ENCODE measurements around the gene CTNNA3.

The CTNNA3 gene

GRCh38 chr10:66284621-66285020, 1411.4 kb downstream of the CTNNA3 start:
- H3K9me3 ChIP-seq (ENCODE audit: control insufficient read depth, low read length) = no peaks in the 10 kb centered on the region
- H3K36me3 ChIP-seq (ENCODE audit: control insufficient read depth, insufficient read depth, low read length) = no peaks in the 10 kb centered on the region
- no peak overlapping the region for H3K4me3 ChIP-seq (ENCODE audit: extremely low read depth, insufficient read depth, low read length, poor library complexity, severe bottlenecking)
- no peaks in the 10 kb centered on the region for H3K4me1 ChIP-seq (ENCODE audit: control insufficient read depth, insufficient read depth, low read length, poor library complexity, severe bottlenecking)
- H3K27ac ChIP-seq (ENCODE audit: low read depth, low read length, severe bottlenecking) = no peak overlapping the region

DNA sequence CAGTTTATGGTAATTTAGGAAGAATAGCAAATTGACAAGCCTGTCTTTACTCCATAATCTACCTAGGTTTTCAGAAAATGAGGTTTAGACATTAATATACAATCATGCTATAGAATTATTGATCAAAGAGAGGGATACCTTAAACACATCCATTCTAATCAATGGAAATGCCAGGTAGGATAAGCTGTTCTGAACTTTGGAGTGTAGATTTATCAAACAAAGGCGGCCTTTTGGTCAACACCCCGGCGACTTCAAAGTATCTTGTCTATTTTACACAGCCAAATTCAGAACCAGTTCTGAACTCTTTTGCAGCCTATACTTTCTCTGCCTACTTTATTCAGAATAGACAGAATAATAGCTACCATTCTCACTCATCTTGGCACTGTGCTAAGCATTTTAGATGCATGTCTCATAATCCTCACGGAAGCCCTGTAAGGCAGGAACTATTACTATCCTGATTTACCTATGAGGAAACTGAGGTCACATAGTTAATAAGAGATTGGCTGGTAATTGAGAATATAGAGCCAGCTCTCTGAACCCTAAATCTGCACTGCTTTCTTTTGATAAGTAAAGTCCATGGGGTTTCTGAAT, 1412.0 kb downstream of the CTNNA3 start:
- H3K4me1 ChIP-seq (ENCODE audit: control insufficient read depth, insufficient read depth, low read length, poor library complexity, severe bottlenecking) = no peaks in the 10 kb centered on the region
- no peak overlapping the region for H3K4me3 ChIP-seq (ENCODE audit: extremely low read depth, insufficient read depth, low read length, poor library complexity, severe bottlenecking)
- WGBS, 2 experiments (ENCODE audit: insufficient coverage in 2 of 2) = 88 to 94% methylated on average over 3 of the region's 4 CpGs
- no peaks in the 10 kb centered on the region for H3K36me3 ChIP-seq (ENCODE audit: control insufficient read depth, insufficient read depth, low read length)
- H3K27ac ChIP-seq (ENCODE audit: low read depth, low read length, severe bottlenecking) = no peak overlapping the region
- no peaks in the 10 kb centered on the region for H3K9me3 ChIP-seq (ENCODE audit: control insufficient read depth, low read length)

DNA sequence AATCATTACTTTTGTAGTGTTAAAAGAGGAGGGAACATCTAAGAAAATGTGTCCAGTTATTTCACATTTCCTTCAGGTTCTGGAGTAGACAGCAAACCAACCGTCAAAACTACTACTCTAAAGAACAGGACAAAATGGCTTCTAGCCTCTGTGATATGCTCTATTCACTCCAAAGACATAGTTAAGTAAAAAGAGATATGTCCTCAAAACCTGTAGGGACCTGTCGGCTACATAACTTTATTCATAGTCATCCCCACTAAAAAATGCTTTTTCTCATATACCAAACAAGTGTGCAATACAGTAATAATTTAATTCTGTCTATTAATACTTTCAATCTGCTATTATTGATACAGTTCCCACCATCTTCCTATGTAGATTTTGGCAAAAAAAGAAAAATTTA, 1412.9 kb downstream of the CTNNA3 start:
- no peaks in the 10 kb centered on the region for H3K4me1 ChIP-seq (ENCODE audit: control insufficient read depth, insufficient read depth, low read length, poor library complexity, severe bottlenecking)
- no peaks in the 10 kb centered on the region for H3K9me3 ChIP-seq (ENCODE audit: control insufficient read depth, low read length)
- H3K36me3 ChIP-seq (ENCODE audit: control insufficient read depth, insufficient read depth, low read length) = no peaks in the 10 kb centered on the region
- no CpG with 5 or more reads among the region's 2 CpGs for WGBS, 2 experiments (ENCODE audit: insufficient coverage in 2 of 2)
- H3K27ac ChIP-seq (ENCODE audit: low read depth, low read length, severe bottlenecking) = no peak overlapping the region
- no peak overlapping the region for H3K4me3 ChIP-seq (ENCODE audit: extremely low read depth, insufficient read depth, low read length, poor library complexity, severe bottlenecking)

DNA sequence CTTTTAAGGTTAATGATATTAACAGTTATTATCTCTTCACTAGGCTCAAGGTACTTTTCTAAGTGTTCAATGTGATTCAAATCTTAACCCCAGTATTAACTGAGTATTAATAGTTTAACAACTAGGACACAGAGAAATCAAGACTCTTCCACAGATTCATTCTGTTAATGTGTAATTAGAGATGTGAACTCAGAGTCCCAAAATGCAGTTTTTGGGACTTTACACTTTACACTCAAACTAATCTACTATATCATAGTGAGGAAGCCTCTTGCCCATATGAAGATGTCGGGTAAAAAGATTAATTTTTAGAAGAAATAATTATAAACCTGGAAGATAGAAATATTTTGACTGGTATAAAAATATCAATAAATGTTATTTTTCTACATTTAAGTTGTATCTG, 1414.7 kb downstream of the CTNNA3 start:
- no peaks in the 10 kb centered on the region for H3K9me3 ChIP-seq (ENCODE audit: control insufficient read depth, low read length)
- H3K36me3 ChIP-seq (ENCODE audit: control insufficient read depth, insufficient read depth, low read length) = no peaks in the 10 kb centered on the region
- no peak overlapping the region for H3K27ac ChIP-seq (ENCODE audit: low read depth, low read length, severe bottlenecking)
- H3K4me1 ChIP-seq (ENCODE audit: control insufficient read depth, insufficient read depth, low read length, poor library complexity, severe bottlenecking) = no peaks in the 10 kb centered on the region
- H3K4me3 ChIP-seq (ENCODE audit: extremely low read depth, insufficient read depth, low read length, poor library complexity, severe bottlenecking) = no peak overlapping the region
- WGBS, 2 experiments (ENCODE audit: insufficient coverage in 2 of 2) = no CpG with 5 or more reads among the region's 1 CpG

DNA sequence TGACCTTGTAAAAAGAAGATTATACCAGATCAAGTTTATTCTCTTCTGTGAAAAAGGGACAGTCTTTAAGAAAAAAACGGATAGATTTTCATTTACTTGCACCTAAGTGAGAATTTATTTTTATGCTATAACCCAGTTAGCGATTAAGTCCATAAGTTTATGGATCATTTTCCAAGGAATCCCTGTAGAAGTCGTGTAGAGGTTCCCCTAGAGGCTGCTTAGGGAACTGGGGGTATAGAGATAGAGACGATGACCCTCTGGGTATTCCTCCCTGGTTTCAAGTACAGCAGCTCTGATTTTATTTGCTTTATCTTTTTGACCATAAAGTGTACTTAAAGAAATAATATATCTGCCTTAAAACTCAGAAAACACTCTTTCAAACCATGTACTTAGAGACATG, 1418.5 kb downstream of the CTNNA3 start:
- Histone ChIP-seq H3K9me3 (ENCODE audit: control insufficient read depth, low read length) (no peaks in the 10 kb centered on the region), H3K4me3 (ENCODE audit: extremely low read depth, insufficient read depth, low read length, poor library complexity, severe bottlenecking) (no peak overlapping the region), H3K4me1 (ENCODE audit: control insufficient read depth, insufficient read depth, low read length, poor library complexity, severe bottlenecking) (no peaks in the 10 kb centered on the region), H3K27ac (ENCODE audit: low read depth, low read length, severe bottlenecking) (no peak overlapping the region), H3K36me3 (ENCODE audit: control insufficient read depth, insufficient read depth, low read length) (no peaks in the 10 kb centered on the region)
- 52% methylated on average over 3 of the region's 4 CpGs; no CpG with 5 or more reads in 1 of the 2 experiments for WGBS, 2 experiments (ENCODE audit: insufficient coverage in 2 of 2)

DNA sequence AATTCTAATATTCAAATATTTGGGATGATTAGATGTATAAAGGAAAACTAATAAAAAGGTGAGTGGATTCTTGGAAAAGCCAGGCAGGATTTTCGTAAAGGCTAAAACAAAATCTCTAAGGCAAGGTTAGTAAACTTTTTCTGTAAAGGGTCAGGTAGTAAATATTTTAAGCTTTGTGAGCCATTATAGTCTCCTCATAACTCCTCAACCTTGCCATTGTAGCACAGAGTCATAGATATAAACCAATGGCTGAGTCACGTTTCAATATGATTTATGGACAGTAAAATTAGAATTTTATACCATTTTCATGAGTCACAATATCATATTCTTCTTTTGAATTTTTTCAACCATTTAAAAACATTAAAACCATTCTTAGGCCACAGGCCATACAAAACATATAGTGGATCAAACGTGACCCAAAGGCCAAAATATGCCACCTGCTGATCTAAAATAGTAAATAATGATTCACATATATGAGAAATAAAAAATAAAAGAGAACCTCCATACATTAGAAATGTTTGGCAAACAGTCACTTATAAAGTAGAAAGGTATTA, 1422.0 kb downstream of the CTNNA3 start:
- Histone ChIP-seq H3K36me3 (ENCODE audit: control insufficient read depth, insufficient read depth, low read length) (no peaks in the 10 kb centered on the region), H3K9me3 (ENCODE audit: control insufficient read depth, low read length) (no peaks in the 10 kb centered on the region), H3K27ac (ENCODE audit: low read depth, low read length, severe bottlenecking) (no peak overlapping the region), H3K4me1 (ENCODE audit: control insufficient read depth, insufficient read depth, low read length, poor library complexity, severe bottlenecking) (no peaks in the 10 kb centered on the region), H3K4me3 (ENCODE audit: extremely low read depth, insufficient read depth, low read length, poor library complexity, severe bottlenecking) (no peak overlapping the region)
- 83 to 100% methylated on average over 1 of the region's 3 CpGs for WGBS, 2 experiments (ENCODE audit: insufficient coverage in 2 of 2)

DNA sequence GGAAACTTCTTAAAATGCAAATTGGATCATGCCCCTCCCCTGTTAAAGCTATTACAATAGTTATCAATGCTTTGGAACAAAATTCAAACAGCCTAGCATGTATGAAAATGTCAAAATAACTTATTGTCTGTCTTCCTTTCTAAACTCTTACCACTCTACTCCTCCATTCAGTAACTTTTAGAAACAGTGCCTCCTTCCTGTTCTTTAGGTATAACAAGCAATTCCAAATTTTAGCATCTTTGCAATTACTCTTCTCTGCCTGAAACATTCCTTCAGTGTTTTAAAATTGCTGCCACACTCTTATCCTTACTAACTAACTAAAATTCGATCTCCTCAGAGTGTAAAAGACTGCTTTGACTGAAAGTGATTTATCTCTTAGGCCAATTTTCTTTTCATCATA, 1430.6 kb downstream of the CTNNA3 start:
- Histone ChIP-seq H3K9me3 (ENCODE audit: control insufficient read depth, low read length) (no peaks in the 10 kb centered on the region), H3K27ac (ENCODE audit: low read depth, low read length, severe bottlenecking) (no peak overlapping the region), H3K36me3 (ENCODE audit: control insufficient read depth, insufficient read depth, low read length) (no peaks in the 10 kb centered on the region), H3K4me1 (ENCODE audit: control insufficient read depth, insufficient read depth, low read length, poor library complexity, severe bottlenecking) (no peaks in the 10 kb centered on the region), H3K4me3 (ENCODE audit: extremely low read depth, insufficient read depth, low read length, poor library complexity, severe bottlenecking) (no peak overlapping the region)
- 86% methylated on average over 1 of the region's 1 CpG; no CpG with 5 or more reads in 1 of the 2 experiments for whole genome bisulfite sequencing, 2 experiments (ENCODE audit: insufficient coverage in 2 of 2)

DNA sequence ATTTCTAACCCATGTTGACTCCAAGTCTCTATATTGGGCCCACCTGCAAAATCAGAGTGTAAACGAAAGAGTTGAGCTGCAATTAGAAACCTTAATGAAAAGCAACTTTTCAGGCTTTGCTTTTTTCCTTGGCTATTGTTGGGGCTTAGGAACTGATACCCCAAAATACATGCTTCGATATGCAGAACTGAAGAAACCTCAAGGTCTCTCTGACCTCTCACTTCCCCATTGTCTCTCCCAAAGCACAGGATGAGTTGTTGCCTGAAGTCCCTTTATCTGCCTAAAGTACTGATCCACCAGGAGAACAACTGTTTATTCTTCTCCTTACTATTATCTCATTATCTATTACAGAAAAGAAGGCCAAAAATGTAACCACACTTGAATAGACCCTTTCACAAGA, 1436.2 kb downstream of the CTNNA3 start:
- Histone ChIP-seq H3K9me3 (ENCODE audit: control insufficient read depth, low read length) (no peaks in the 10 kb centered on the region), H3K36me3 (ENCODE audit: control insufficient read depth, insufficient read depth, low read length) (no peaks in the 10 kb centered on the region), H3K4me1 (ENCODE audit: control insufficient read depth, insufficient read depth, low read length, poor library complexity, severe bottlenecking) (no peaks in the 10 kb centered on the region), H3K27ac (ENCODE audit: low read depth, low read length, severe bottlenecking) (no peak overlapping the region), H3K4me3 (ENCODE audit: extremely low read depth, insufficient read depth, low read length, poor library complexity, severe bottlenecking) (no peak overlapping the region)
- 100% methylated on average over 1 of the region's 2 CpGs for WGBS, 2 experiments (ENCODE audit: insufficient coverage in 2 of 2)

DNA sequence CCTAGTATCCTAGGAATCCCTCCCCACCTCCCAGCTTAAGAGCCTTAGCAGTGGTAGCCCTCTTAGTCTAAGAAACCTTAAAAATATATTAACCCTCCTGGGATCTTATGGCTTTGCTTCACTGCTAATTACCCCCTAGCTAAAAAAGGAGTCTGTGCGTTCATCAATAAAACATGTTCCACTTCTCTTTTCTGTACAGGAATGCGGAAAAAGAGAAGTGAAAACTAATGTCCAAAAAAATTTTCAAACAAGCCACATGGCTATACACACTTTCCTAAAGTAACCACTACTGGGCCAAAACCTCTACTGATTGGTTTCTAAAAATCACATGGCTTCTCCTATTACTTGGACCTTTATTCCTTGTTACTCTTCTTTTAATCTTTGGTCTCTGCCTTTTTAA, 1437.3 kb downstream of the CTNNA3 start:
- WGBS, 2 experiments (ENCODE audit: insufficient coverage in 2 of 2) = 80 to 100% methylated on average over 1 of the region's 2 CpGs
- no peaks in the 10 kb centered on the region for H3K4me1 ChIP-seq (ENCODE audit: control insufficient read depth, insufficient read depth, low read length, poor library complexity, severe bottlenecking)
- H3K4me3 ChIP-seq (ENCODE audit: extremely low read depth, insufficient read depth, low read length, poor library complexity, severe bottlenecking) = no peak overlapping the region
- no peaks in the 10 kb centered on the region for H3K9me3 ChIP-seq (ENCODE audit: control insufficient read depth, low read length)
- H3K27ac ChIP-seq (ENCODE audit: low read depth, low read length, severe bottlenecking) = no peak overlapping the region
- no peaks in the 10 kb centered on the region for H3K36me3 ChIP-seq (ENCODE audit: control insufficient read depth, insufficient read depth, low read length)

- no peaks in the 10 kb centered on the region for H3K36me3 ChIP-seq (ENCODE audit: control insufficient read depth, insufficient read depth, low read length)
- H3K27ac ChIP-seq (ENCODE audit: low read depth, low read length, severe bottlenecking) = no peak overlapping the region
- 89 to 100% methylated on average over 1 of the region's 1 CpG for WGBS, 2 experiments (ENCODE audit: insufficient coverage in 2 of 2)
- no peak overlapping the region for H3K4me3 ChIP-seq (ENCODE audit: extremely low read depth, insufficient read depth, low read length, poor library complexity, severe bottlenecking)
- no peaks in the 10 kb centered on the region for H3K9me3 ChIP-seq (ENCODE audit: control insufficient read depth, low read length)
- no peaks in the 10 kb centered on the region for H3K4me1 ChIP-seq (ENCODE audit: control insufficient read depth, insufficient read depth, low read length, poor library complexity, severe bottlenecking)
Observed at GRCh38 chr10:66257801-66258200, 1438.2 kb downstream of the CTNNA3 start.

GRCh38 chr10:66252986-66253385, 1443.0 kb downstream of the CTNNA3 start:
- Histone ChIP-seq H3K9me3 (ENCODE audit: control insufficient read depth, low read length) (no peaks in the 10 kb centered on the region), H3K4me3 (ENCODE audit: extremely low read depth, insufficient read depth, low read length, poor library complexity, severe bottlenecking) (no peak overlapping the region), H3K27ac (ENCODE audit: low read depth, low read length, severe bottlenecking) (no peak overlapping the region), H3K36me3 (ENCODE audit: control insufficient read depth, insufficient read depth, low read length) (no peaks in the 10 kb centered on the region), H3K4me1 (ENCODE audit: control insufficient read depth, insufficient read depth, low read length, poor library complexity, severe bottlenecking) (no peaks in the 10 kb centered on the region)

Data from mesodermal cell (in vitro differentiated cells).